Heart left ventricle (tissue), 16 donors: ENCODE results near the gene OPN3. TPM values are rescaled to one million over a fixed set of nuclear protein-coding genes. Genes with fewer than 3 reads are reported as not detected.
A peak's percentile ranks its signal among the peaks of the same experiment; 100 is the strongest.

Experiments
- ATAC-seq, 4 donors: fragments of 200-7000 bp; cut with Tn5 transposase; one replicate each; pipeline ENCODE4 v1.9.1; 2020 to 2022; ENCODE audit warnings: moderate library complexity in 4 of 4, mild to moderate bottlenecking in 3 of 4, moderate number of reproducible peaks in 1 of 4
- DNase-seq, 5 donors: peaks; one replicate each; pipeline ENCODE4 v3.0.0-alpha.2; 2020
- H3K27ac ChIP-seq, 12 donors: fragments of 200-600 bp; sonication (generic) in 4 of 12; one replicate each; pipeline versions ENCODE4 v1.5.0 to v1.8.0; 2016 to 2022; ENCODE audit warnings: mild to moderate bottlenecking in 2 of 12
- H3K27me3 ChIP-seq, 9 donors: fragments of 200-600 bp; sonication (generic) in 2 of 9; one replicate each; pipeline versions ENCODE4 v1.5.1 to v1.8.0; 2016 to 2022; ENCODE audit warnings: mild to moderate bottlenecking in 3 of 9
- H3K36me3 ChIP-seq, 9 donors: fragments of 200-600 bp; sonication (generic) in 2 of 9; one replicate each; pipeline versions ENCODE4 v1.5.0 to v1.8.0; 2018 to 2022; ENCODE audit warnings: mild to moderate bottlenecking in 2 of 9
- H3K4me1 ChIP-seq, 12 donors: fragments of 200-600 bp; sonication (generic) in 4 of 12; one replicate each; pipeline versions ENCODE4 v1.5.0 to v1.8.0; 2016 to 2022; ENCODE audit warnings: mild to moderate bottlenecking in 3 of 12
- H3K4me3 ChIP-seq, 12 donors: fragments of 200-600 bp; sonication (generic) in 4 of 12; one replicate each; pipeline versions ENCODE4 v1.5.0 to v1.8.0; 2017 to 2022; ENCODE audit warnings: mild to moderate bottlenecking in 9 of 12, moderate library complexity in 4 of 12
- H3K9me3 ChIP-seq, 12 donors: fragments of 200-600 bp; sonication (generic) in 4 of 12; one replicate each; pipeline versions ENCODE4 v1.5.0 to v1.8.0; 2016 to 2022; ENCODE audit warnings: mild to moderate bottlenecking in 1 of 12
- CTCF ChIP-seq, 12 donors: fragments of 200-600 bp; sonication (generic) in 4 of 12; IDR thresholded peaks; one replicate each; pipeline versions ENCODE4 v1.5.0 to v1.8.0; 2018 to 2022; ENCODE audit warnings: antibody characterized with exemption in 12 of 12, mild to moderate bottlenecking in 5 of 12
- POLR2A ChIP-seq, 2 donors: fragments of 450-650 bp; IDR thresholded peaks; one replicate each; pipeline ENCODE4 v1.6.1; 2017; ENCODE audit warnings: antibody characterized with exemption in 2 of 2, mild to moderate bottlenecking in 2 of 2, moderate library complexity in 2 of 2
- WGBS, 4 donors: extraction: QIAGEN DNeasy Blood & Tissue Kit in 2 of 4; methylation state at CpG; one replicate each; pipeline versions ENCODE4 v1.1.5 to v1.1.7; 2013 to 2018; 5-methylcytosine and 5-hydroxymethylcytosine counted together
- intact Hi-C, 10 donors: fragments of 100-400 bp; cut with DNase I; formaldehyde crosslinking; loops; one replicate each; pipeline versions ENCODE4 v1.11.1 to v1.14.2; 2022
- polyA plus RNA-seq, 2 donors: library from polyadenylated mRNA; stranded (reverse); fragments of 200-250 nt; gene quantifications; one replicate each; pipeline ENCODE4 v1.2.3, GENCODE V29; 2013
- total RNA-seq, 9 donors: library from RNA; depleted of rRNA in 2 of 9; stranded (reverse); fragments of >200 nt in 2 of 9; fragmentation: NEBNext Ultra II Directional in 3 of 9; extraction: Animal tissue kit (Norgen Biotek cat#: 25700) in 3 of 9; gene quantifications; one replicate each; pipeline versions ENCODE4 v1.1.0 to v1.2.4, GENCODE V29; 2016 to 2023
- donor health status: ischemic (EF 13 %, LVEDD 7.1; RV severe dilation, severe dysfunction).
- donor health status: healthy with polysubstance abuse.
- donor health status: DM: no; HTN: yes; CAD: no.
- donor health status: DM: no; HTN: no; CAD: no.
- donor health status: ischemic (EF 25% LVEDD 6.9; RV normal size, moderate dysfunction).
- donor health status: ischemic (EF 25% LVEDD 5.7; RV mildly dilated, moderate dysfunction).
- donor health status: healthy.
- donor health status: DM: yes; HTN: yes; CAD: no.
- donor health status: ischemic (EF 35%, LVEDD 5.7; RV mildly dilated, moderate dysfunction).
- donor health status: nonischemic (EF 11% LVEDD 7.7; RV severe dilation, severe dysfunction).
- donor health status: DM: yes; HTN: yes; CAD: no.
- donor health status: PGD.
- donor health status: ischemic (EF 29% LVEDD 5.4; RV normal size, mild dysfunction).
- donor health status: nonischemic (EF 23%, LVEDD 6.1; RV moderate dilation, normal function).

Gene OPN3
- total and polyA plus RNA-seq, 11 donors: 3.5 to 13.6 (median 6.2) TPM

- Histone ChIP-seq H3K27me3 (no peaks in the 10 kb centered on the region), H3K9me3 (no peaks in the 10 kb centered on the region), H3K4me3 (no peak overlapping the region), H3K27ac (no peak overlapping the region), H3K4me1 (peaks cover 0 to 39% (median 0%) of the 10 kb centered on the region in 12 donors), H3K36me3 (no peaks in the 10 kb centered on the region)
- TF ChIP-seq CTCF (IDR thresholded peaks at IDR 0.05): no peak
- DNase-seq: no peak
- intact Hi-C loops: loop anchor here in 1 of 10 donors (10.0 kb wide), 1 partner anchor 387 kb away; the partner anchor contains the start of gene MAP1LC3C
- ATAC-seq: no peak
These were observed 32.7 kb downstream of the OPN3 start for GRCh38 chr1:241607497-241607896.

GRCh38 chr1:241606544-241606943 is 33.6 kb downstream of the OPN3 start:
- Histone ChIP-seq H3K27ac (no peak overlapping the region), H3K27me3 (no peaks in the 10 kb centered on the region), H3K4me3 (no peak overlapping the region), H3K4me1 (peaks cover 0 to 31% (median 0%) of the 10 kb centered on the region in 12 donors), H3K36me3 (no peaks in the 10 kb centered on the region), H3K9me3 (no peaks in the 10 kb centered on the region)
- no peak for ATAC-seq
- WGBS, 4 donors: 79 to 90% (median 84%) methylated on average over 5 of the region's 5 CpGs
- intact Hi-C loops: loop anchor here in 1 of 10 donors (10.0 kb wide), 1 partner anchor 388 kb away; the partner anchor contains the start of gene MAP1LC3C
- no peak for DNase-seq
- TF ChIP-seq CTCF (IDR thresholded peaks at IDR 0.05) (no peak), POLR2A (IDR thresholded peaks at IDR 0.05) (no peak)

- Histone ChIP-seq H3K27me3 (no peaks in the 10 kb centered on the region), H3K4me1 (peaks cover 0 to 27% (median 0%) of the 10 kb centered on the region in 12 donors), H3K9me3 (no peaks in the 10 kb centered on the region), H3K36me3 (no peaks in the 10 kb centered on the region), H3K4me3 (no peak overlapping the region), H3K27ac (no peak overlapping the region)
- DNase-seq (no peak), ATAC-seq (no peak)
- TF ChIP-seq POLR2A (IDR thresholded peaks at IDR 0.05): no peak
- no peak for TF ChIP-seq CTCF (IDR thresholded peaks at IDR 0.05)
- intact Hi-C loops: loop anchor here in 1 of 10 donors (10.0 kb wide), 1 partner anchor 390 kb away; the partner anchor contains the start of gene MAP1LC3C
- 77 to 88% (median 81%) methylated on average over 9 of the region's 9 CpGs for whole genome bisulfite sequencing, 4 donors
These were observed 34.9 kb downstream of the OPN3 start for GRCh38 chr1:241605146-241605805.

- Histone ChIP-seq H3K27ac (peak overlapping the region in 2 of 12 donors; percentile 1 to 82), H3K4me1 (peaks cover 0 to 27% (median 0%) of the 10 kb centered on the region in 12 donors), H3K27me3 (no peaks in the 10 kb centered on the region), H3K36me3 (no peaks in the 10 kb centered on the region), H3K4me3 (no peak overlapping the region), H3K9me3 (no peaks in the 10 kb centered on the region)
- peak in 1 of 4 donors; percentile 53 for ATAC-seq
- no peak for DNase-seq
- WGBS, 4 donors: 81 to 85% (median 83%) methylated on average over 3 of the region's 3 CpGs
- intact Hi-C loops: loop anchor here in 1 of 10 donors (10.0 kb wide), 1 partner anchor 391 kb away; the partner anchor contains the start of gene MAP1LC3C
- no peak for TF ChIP-seq POLR2A (IDR thresholded peaks at IDR 0.05)
- TF ChIP-seq CTCF (IDR thresholded peaks at IDR 0.05): no peak
These were observed 36.4 kb downstream of the OPN3 start for GRCh38 chr1:241603731-241604245.
